IPS DF 4.7 (cell line): ENCODE measurements around the gene FEZF2.

Experiments used
- DNase-seq: peaks from one replicate; pipeline ENCODE4 v3.0.0-alpha.2; 2013; ENCODE audit warnings: low spot score; ENCODE audit errors: extremely low read depth

FEZF2 gene

DNA sequence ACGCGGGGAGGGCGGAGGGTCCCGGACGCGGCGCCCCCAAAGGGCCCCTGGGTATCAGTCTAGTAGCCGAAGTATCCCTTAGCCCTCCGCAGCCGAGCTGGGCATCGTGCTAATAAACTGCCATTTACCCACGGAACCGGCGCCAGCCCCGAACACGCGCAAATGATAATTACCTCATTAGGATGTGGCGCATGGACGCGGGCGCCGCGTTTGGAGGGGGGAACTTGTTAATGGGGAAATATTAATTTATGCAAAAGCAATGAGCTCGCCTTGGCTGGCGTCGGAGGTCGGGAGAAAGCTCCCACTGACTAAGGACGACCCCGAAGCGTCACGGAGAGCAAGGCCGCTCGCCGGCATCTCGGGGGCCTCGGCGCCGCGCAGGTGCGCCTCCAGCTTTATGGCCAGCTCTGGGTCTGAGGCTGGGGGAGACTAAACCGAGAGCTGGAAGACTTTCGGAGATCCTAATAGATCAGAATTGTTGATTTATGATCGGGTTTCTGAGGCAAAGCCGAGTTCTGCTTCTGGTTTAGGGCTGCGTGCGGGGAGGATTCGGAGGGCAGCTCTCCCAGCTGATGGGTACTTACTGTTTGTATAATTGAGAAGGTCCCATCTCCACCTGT is 474 bp upstream of the FEZF2 start:
- DNase-seq = no peak

DNA sequence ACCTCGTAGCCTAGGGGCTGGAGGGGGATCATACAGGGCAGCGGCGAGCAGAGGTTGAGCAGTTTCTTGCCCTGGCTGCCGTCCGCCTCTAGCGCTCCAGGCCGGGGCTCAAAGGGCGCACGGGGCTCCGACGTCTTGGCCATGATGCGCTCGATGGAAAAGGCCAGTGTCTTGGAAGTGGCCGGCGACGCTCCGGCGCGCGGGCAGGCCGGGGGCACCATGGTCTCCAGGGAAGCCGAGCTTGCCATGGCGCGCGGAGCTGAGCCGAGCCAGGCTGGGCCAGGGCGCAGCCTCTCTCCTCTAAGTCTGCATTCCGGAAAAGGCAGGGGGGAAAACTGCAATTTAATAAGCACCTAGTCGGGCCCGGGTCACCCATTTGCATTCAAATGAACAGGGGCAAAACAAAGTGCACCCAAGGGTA is 719 bp downstream of the FEZF2 start:
- no peak for DNase-seq

GRCh38 chr3:62371720-62372591 is 1.4 kb downstream of the FEZF2 start:
- no peak for DNase-seq

GRCh38 chr3:62370858-62371719 is 2.3 kb downstream of the FEZF2 start:
- no peak for DNase-seq

DNA sequence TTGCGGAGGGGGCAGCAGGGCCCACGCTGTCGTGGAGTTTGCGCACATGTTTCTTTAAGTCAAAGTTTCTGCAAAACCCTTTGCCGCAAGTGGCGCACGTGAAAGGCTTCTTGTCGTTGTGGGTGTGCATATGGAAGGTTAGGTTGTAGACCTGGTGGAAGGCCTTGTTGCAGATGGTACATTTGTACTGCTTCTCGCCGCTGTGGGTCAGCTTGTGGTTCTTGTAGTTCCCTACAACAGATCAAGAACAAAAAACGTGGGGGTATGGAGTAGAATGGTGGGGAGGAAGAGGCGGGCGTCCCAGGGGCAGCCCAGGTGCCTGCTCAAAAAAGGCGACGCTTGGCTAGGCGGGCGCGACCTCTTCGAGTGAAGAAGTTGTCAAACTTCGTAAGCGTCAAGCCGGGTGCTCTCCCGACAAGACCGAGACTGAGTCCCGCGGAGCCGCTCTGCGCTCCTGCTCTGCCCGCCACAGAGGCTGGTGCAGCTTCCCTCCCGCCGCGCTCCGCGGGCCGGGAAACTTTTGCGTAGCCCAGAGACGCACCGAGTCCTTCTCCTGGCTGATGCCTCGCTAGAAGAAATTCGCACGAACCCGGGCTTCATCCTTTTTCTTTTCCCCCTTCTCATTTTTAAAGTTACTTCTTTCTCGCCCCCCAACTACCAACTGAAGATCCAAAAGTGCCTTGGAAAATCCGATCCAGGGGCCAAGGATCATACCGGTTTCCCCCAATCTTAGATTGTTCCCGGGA is 3.1 kb downstream of the FEZF2 start:
- no peak for DNase-seq

- DNase-seq = no peak
These were observed 3.9 kb downstream of the FEZF2 start for GRCh38 chr3:62369476-62369743.

- no peak for DNase-seq
These were observed 4.5 kb downstream of the FEZF2 start for GRCh38 chr3:62368705-62369475.

GRCh38 chr3:62368290-62368704 is 5.1 kb downstream of the FEZF2 start:
- no peak for DNase-seq

- DNase-seq = no peak
These were observed 5.6 kb downstream of the FEZF2 start for GRCh38 chr3:62367763-62368195.

- no peak for DNase-seq
These were observed 7.2 kb downstream of the FEZF2 start for GRCh38 chr3:62366126-62366484.

- no peak for DNase-seq
These were observed 7.8 kb downstream of the FEZF2 start for GRCh38 chr3:62365391-62366125.

DNA sequence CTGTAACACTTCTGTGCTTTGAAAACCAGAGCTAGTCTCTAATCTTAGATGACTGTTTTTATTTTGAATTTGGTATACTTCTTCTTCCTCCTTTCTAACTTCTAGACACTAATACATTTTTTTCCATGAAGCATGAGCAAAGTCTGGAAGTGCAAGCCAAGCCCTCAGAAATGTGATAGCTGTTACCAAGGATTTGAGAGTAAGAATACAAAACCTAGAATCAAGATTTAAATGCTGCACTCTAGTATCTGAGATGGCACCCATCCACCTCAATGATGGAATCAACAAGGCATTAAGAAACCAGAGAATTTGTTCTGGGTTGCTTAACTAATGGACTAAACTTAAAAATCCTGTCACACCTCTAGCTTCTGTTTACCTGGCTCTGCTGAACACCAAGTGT is 9.2 kb downstream of the FEZF2 start:
- DNase-seq = no peak

- no peak for DNase-seq
These were observed 10.1 kb downstream of the FEZF2 start for GRCh38 chr3:62363275-62363674.

DNA sequence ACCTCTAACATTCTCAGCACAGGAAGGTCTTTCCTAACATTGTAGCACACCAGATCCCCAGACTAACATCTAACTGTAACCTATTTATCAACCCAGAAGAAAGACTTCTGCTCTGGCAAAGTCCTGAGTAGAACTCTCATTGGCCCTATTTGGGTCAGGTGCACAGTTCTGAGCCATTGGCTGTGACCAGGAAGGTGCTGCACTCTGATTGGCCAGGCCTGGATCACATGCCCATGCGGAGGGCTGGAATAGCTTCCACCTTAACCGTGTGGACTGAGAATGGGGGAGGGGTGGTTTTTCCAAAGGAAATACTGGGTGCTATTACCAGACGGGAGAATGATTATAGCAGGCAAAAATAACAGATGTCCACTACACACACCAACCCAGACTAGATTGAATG is 11.5 kb downstream of the FEZF2 start:
- DNase-seq = no peak

DNA sequence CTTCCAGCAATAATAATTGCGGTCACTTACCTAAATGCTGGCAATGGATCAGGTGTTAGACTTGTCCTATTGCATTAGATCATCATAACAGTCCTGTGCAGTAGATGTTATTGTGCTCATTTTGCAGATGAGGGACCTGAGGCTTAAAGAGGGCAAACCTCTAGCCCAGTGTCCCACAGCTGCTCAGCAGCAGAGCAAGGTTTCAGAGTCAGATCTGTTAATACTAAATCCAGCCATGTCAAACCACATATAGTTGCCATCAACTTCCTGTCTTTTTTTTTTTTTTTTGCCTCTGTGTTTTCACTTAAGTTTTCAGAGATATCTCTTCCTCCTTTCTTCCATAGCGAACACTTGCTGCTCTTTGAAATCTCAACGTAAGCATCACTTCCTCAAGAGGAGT is 12.1 kb downstream of the FEZF2 start:
- no peak for DNase-seq

DNA sequence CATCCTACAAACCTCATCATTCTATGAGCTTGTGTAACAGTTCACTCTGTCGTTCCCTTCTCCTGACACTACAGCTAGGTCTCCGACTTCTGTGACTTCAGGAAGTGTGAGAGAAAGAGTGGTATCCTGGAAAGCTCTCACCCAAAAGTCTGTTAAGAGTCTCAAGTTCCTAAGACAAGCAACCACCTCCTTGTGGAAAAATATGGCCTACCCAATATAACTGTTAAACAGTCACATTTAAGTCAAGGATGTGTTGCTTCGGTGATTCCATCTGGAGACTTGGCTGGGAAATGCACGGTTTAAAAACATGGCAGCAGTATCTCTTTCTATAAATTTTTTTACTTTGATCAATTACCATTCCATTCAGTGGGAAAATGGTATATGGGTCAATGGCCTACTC is 13.8 kb downstream of the FEZF2 start:
- DNase-seq = no peak

DNA sequence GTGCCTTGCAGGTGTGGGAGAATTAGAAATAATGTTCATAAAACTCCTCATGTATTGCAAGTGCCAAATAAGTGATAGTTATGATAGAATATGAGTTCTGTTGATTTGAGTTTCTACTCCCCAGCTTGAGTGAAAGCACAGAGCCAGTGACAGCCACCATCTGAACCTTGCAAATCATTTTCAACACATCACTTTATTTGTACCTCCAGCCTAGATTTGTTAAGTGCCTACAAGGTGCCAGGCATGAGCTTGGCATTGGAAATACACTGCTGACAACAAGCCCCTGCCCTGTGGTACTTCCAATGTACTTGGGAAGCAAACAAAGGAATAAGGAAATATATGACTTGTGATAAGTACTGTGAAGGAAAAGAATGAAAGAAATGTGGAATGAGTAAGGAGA is 17.0 kb downstream of the FEZF2 start:
- no peak for DNase-seq

DNA sequence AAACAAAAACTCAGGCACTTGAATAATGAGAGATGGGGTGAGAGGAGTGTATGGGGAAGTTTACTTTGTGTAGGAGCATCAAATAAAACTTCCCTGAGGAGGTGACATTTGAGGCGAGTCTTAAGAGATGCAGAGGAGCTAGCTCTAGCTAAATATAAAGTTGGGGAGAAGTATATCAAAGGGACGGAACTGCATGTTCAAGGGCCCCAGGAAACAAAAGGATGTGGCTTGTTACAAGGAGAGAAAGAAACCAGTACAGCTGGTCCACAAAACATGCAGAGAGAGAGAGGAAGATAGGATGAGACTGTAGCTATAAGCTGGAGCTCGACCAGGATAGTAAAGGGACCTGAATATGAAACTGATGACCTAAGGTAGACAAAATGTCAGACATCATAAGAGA is 17.6 kb downstream of the FEZF2 start:
- DNase-seq = no peak

- DNase-seq = no peak
These were observed 29.6 kb downstream of the FEZF2 start for GRCh38 chr3:62343755-62344154.

DNA sequence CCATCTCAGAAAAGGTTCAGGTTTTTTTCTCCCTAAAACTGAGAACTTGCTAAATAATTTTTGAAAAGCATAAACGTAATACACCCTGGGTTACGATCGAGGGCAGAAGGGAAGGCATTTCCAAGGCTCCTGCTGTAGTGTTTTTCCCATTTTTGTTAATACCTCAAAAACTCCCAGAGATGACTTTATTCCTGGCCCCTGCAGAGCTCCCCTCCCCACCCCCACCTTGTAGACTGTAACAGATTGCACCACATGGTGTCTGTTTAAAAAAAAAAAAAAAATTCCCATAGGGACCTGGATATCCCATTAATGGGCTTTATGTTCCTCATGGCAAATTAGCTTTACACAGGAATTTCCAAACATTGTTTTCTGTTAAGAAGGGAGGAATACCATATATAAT is 38.2 kb downstream of the FEZF2 start:
- DNase-seq = no peak
